Liver (tissue), 9 donors: ENCODE results near the gene CD40. TPM values are rescaled to one million over a fixed set of nuclear protein-coding genes. Genes with fewer than 3 reads are reported as not detected.

Experiments
- DNase-seq: peaks from one replicate; pipeline ENCODE4 v3.0.0-alpha.2; 2017; ENCODE audit warnings: low spot score
- H3K27ac ChIP-seq, 2 donors: one replicate each; pipeline ENCODE4 v1.7.0; 2013; ENCODE audit warnings: inconsistent platforms in 2 of 2, low read length in 2 of 2, control low read depth in 1 of 2, low read depth in 1 of 2, mild to moderate bottlenecking in 1 of 2
- H3K27me3 ChIP-seq, 4 donors: one replicate each; pipeline versions ENCODE4 v1.6.1 to v1.7.0; 2013; ENCODE audit warnings: low read length in 3 of 4, inconsistent platforms in 1 of 4, mild to moderate bottlenecking in 1 of 4, moderate library complexity in 1 of 4; ENCODE audit not compliant: control insufficient read depth in 4 of 4, insufficient read depth in 4 of 4
- H3K36me3 ChIP-seq, 4 donors: one replicate each; pipeline versions ENCODE4 v1.6.1 to v1.7.0; 2013; ENCODE audit warnings: low read length in 3 of 4, mild to moderate bottlenecking in 3 of 4, low read depth in 1 of 4, moderate library complexity in 1 of 4; ENCODE audit not compliant: control insufficient read depth in 4 of 4, insufficient read depth in 3 of 4
- H3K4me1 ChIP-seq, 4 donors: one replicate each; pipeline versions ENCODE4 v1.6.1 to v1.7.0; 2013; ENCODE audit warnings: low read length in 3 of 4, mild to moderate bottlenecking in 3 of 4, moderate library complexity in 1 of 4; ENCODE audit not compliant: control insufficient read depth in 4 of 4, insufficient read depth in 4 of 4
- H3K4me3 ChIP-seq, 3 donors: one replicate each; pipeline versions ENCODE4 v1.6.1 to v1.7.0; 2013; ENCODE audit warnings: low read length in 3 of 3, control low read depth in 1 of 3, low read depth in 1 of 3, mild to moderate bottlenecking in 1 of 3
- H3K9ac ChIP-seq, 2 donors: one replicate each; pipeline ENCODE4 v1.7.0; 2013; ENCODE audit warnings: low read length in 2 of 2, mild to moderate bottlenecking in 2 of 2, moderate library complexity in 2 of 2, control low read depth in 1 of 2, low read depth in 1 of 2
- H3K9me3 ChIP-seq, 4 donors: one replicate each; pipeline versions ENCODE4 v1.6.1 to v1.7.0; 2013; ENCODE audit warnings: low read length in 3 of 4; ENCODE audit not compliant: control insufficient read depth in 4 of 4
- CTCF ChIP-seq: fragments of 150-350 bp; IDR thresholded peaks from 2 replicates; pipeline ENCODE4 v1.5.1; 2017; ENCODE audit warnings: improper control_type of control experiment, low read depth, low read length; ENCODE audit not compliant: missing input control
- EGR1 ChIP-seq, 2 donors: IDR thresholded peaks; 2 replicates each; pipeline ENCODE4 v1.6.1; 2016 to 2018; ENCODE audit warnings: antibody characterized with exemption in 2 of 2, low read depth in 2 of 2
- FOXA1 ChIP-seq: IDR thresholded peaks from 2 replicates; pipeline ENCODE4 v1.6.1; 2016; ENCODE audit warnings: antibody characterized with exemption
- GABPA ChIP-seq, 2 donors: IDR thresholded peaks in 1 of 2; conservative IDR thresholded peaks in 1 of 2; 2 replicates each; pipeline ENCODE4 v1.6.1; 2016; ENCODE audit warnings: antibody characterized with exemption in 2 of 2, mild to moderate bottlenecking in 1 of 2, moderate library complexity in 1 of 2
- HNF4A ChIP-seq, 2 donors: conservative IDR thresholded peaks; 2 replicates each; pipeline ENCODE4 v1.6.1; 2016; ENCODE audit warnings: antibody characterized with exemption in 2 of 2, mild to moderate bottlenecking in 2 of 2
- HNF4G ChIP-seq: IDR thresholded peaks from 2 replicates; pipeline ENCODE4 v1.6.1; 2016; ENCODE audit warnings: antibody characterized with exemption
- JUND ChIP-seq, 2 donors: IDR thresholded peaks; 2 replicates each; pipeline ENCODE4 v1.6.1; 2016; ENCODE audit warnings: antibody characterized with exemption in 2 of 2
- RAD21 ChIP-seq, 2 donors: IDR thresholded peaks; 2 replicates each; pipeline ENCODE4 v1.6.1; 2016; ENCODE audit warnings: antibody characterized with exemption in 2 of 2, mild to moderate bottlenecking in 2 of 2
- RXRA ChIP-seq, 2 donors: IDR thresholded peaks; 2 replicates each; pipeline ENCODE4 v1.6.1; 2017 to 2018; ENCODE audit warnings: antibody characterized with exemption in 2 of 2, mild to moderate bottlenecking in 1 of 2
- SP1 ChIP-seq: IDR thresholded peaks from 2 replicates; pipeline ENCODE4 v1.6.1; 2018; ENCODE audit warnings: antibody characterized with exemption, mild to moderate bottlenecking
- YY1 ChIP-seq: IDR thresholded peaks from 2 replicates; pipeline ENCODE4 v1.6.1; 2016; ENCODE audit warnings: antibody characterized with exemption, mild to moderate bottlenecking
- WGBS: extraction: QIAGEN DNeasy Blood & Tissue Kit; methylation state at CpG from one replicate; pipeline ENCODE4 v1.1.7; 2013; 5-methylcytosine and 5-hydroxymethylcytosine counted together
- polyA plus RNA-seq, 2 donors: library from polyadenylated mRNA; stranded (reverse) in 1 of 2; unstranded in 1 of 2; fragments of 200-250 nt in 1 of 2; fragments of >200 nt in 1 of 2; fragmentation: Nextera tagmentation in 1 of 2; extraction: Ambion mirVana in 1 of 2; gene quantifications; one replicate each; pipeline versions ENCODE4 v1.2.1 to v1.2.3, GENCODE V29; 2013 to 2015
- total RNA-seq, 2 donors: library from RNA; depleted of rRNA; stranded (reverse); fragments of >200 nt; gene quantifications; one replicate each; pipeline ENCODE4 v1.2.3, GENCODE V29; 2014
- TF ChIP-seq, protein P1 (sequence below): IDR thresholded peaks from 2 replicates; pipeline ENCODE4 v1.6.1; 2016; ENCODE audit warnings: antibody characterized with exemption
- donor health status: healthy.
- donor health status: healthy.
- donor health status: healthy.
- donor health status: healthy.
- donor health status: healthy.

Gene CD40
- total and polyA plus RNA-seq, 4 donors: 2.2 to 9.4 (median 6.0) TPM

DNA sequence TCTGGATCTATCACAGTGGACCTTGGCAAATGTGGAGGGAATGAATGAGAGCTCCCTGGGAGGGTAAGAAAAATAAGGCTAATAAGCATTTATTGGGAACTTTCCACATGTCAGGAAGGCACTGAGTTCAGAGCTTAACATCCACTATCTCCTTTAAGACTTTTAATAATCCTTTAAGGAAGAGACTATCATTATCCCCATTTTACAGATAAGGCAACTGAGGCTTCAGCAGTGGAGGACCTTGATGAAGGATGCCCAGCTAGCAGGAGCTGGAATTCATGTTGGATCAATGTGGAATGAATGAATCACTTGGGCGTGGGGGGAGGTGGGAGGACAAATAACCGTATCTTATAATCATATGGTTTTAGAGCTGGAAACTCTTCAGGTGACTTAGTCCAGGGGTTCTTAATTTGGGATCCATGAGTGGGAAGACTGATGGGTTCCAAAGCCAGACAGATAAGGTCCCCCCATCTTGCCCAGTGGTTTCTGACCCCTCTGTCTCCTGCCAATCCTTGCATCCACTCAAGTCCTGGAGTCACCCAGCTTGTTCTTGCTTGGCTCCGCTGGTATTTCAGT, 54.9 kb downstream of the CD40 start:
- WGBS: 70% methylated on average over 3 of the region's 3 CpGs
- H3K27me3 ChIP-seq: peaks cover 0 to 14% (median 7%) of the 10 kb centered on the region in 4 donors
- no peak for TF ChIP-seq FOXA1
- no peak for TF ChIP-seq RXRA (IDR thresholded peaks at IDR 0.05)
- no peak for TF ChIP-seq HNF4G
- TF ChIP-seq CTCF: no peak
- TF ChIP-seq, protein P1, sequence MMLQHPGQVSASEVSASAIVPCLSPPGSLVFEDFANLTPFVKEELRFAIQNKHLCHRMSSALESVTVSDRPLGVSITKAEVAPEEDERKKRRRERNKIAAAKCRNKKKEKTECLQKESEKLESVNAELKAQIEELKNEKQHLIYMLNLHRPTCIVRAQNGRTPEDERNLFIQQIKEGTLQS: no peak
- TF ChIP-seq JUND (IDR thresholded peaks at IDR 0.05): no peak

GRCh38 chr20:46173652-46174468, 55.7 kb downstream of the CD40 start:
- peaks cover 0 to 14% (median 7%) of the 10 kb centered on the region in 4 donors for H3K27me3 ChIP-seq
- 24% methylated on average over 25 of the region's 25 CpGs for WGBS
- TF ChIP-seq FOXA1: no peak
- no peak for TF ChIP-seq HNF4A (conservative IDR thresholded peaks at IDR 0.05)
- no peak for TF ChIP-seq SP1
- no peak for TF ChIP-seq RXRA (IDR thresholded peaks at IDR 0.05)
- no peak for TF ChIP-seq YY1
- no peak for TF ChIP-seq EGR1 (IDR thresholded peaks at IDR 0.05; ENCODE audit: low read depth in 2 of 2)
- H3K4me3 ChIP-seq: no peak overlapping the region
- H3K9ac ChIP-seq: no peak overlapping the region
- no peak for DNase-seq
- peaks cover 0 to 4% (median 0%) of the 10 kb centered on the region in 4 donors for H3K4me1 ChIP-seq
- no peaks in the 10 kb centered on the region for H3K36me3 ChIP-seq
- no peaks in the 10 kb centered on the region for H3K9me3 ChIP-seq
- no peak overlapping the region for H3K27ac ChIP-seq

More for the DNA sequence above, 54.9 kb downstream of the CD40 start:
- Histone ChIP-seq H3K9me3 (no peaks in the 10 kb centered on the region), H3K9ac (no peak overlapping the region), H3K4me1 (peaks cover 0 to 4% (median 0%) of the 10 kb centered on the region in 4 donors), H3K36me3 (no peaks in the 10 kb centered on the region), H3K4me3 (no peak overlapping the region), H3K27ac (no peak overlapping the region)
- no peak for DNase-seq

GRCh38 chr20:46174469-46175126, 56.5 kb downstream of the CD40 start:
- H3K36me3 ChIP-seq: no peaks in the 10 kb centered on the region
- H3K27ac ChIP-seq: no peak overlapping the region
- H3K27me3 ChIP-seq: peaks cover 0 to 14% (median 7%) of the 10 kb centered on the region in 4 donors
- H3K9me3 ChIP-seq: no peaks in the 10 kb centered on the region
- peak overlapping the region in 1 of 3 donors; percentile 33 for H3K4me3 ChIP-seq
- WGBS: 7% methylated on average over 77 of the region's 77 CpGs
- no peak overlapping the region for H3K9ac ChIP-seq
- TF ChIP-seq CTCF (peak; percentile 55), RAD21 (IDR thresholded peaks at IDR 0.05) (peak in 1 of 2 donors; percentile 72), GABPA (IDR thresholded peaks at IDR 0.05 in 1 of 2, conservative IDR thresholded peaks at IDR 0.05 in 1 of 2) (no peak)
- H3K4me1 ChIP-seq: peaks cover 0 to 4% (median 0%) of the 10 kb centered on the region in 4 donors
- DNase-seq: peak; percentile 70
